ENCODE measurements around the gene GLI1. TPM values are rescaled to one million over a fixed set of nuclear protein-coding genes. Genes with fewer than 3 reads are reported as not detected.

GLI1 gene
- total RNA-seq, 1 donor from 2014 or later = 0.58 TPM

DNA sequence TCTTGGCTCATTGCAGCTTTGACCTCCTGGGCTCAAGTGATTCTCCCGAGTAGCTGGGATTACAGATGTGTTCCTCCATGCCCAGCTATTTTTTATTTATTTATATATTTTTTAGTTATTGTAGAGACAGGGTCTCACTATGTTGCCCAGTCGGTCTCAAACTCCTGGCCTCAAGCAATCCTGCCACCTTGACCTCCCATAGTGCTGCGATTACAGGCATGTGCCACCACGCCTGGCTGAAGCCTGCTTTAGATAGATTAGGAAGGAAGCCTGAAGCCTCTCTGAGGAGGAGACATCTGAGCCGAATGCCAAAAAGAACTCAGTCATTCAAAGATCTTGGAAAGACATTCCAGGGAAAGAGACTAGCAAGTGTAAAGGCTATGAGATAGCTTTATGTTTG lies 14.8 kb upstream of the GLI1 start:
- no peak overlapping the region for H3K27ac Mint-ChIP-seq (ENCODE audit: unreplicated experiment)
- no peaks in the 10 kb centered on the region for H3K36me3 Mint-ChIP-seq (ENCODE audit: low read depth)
- H3K27me3 Mint-ChIP-seq (ENCODE audit: low read depth) = no peaks in the 10 kb centered on the region
- no peak overlapping the region for H3K4me3 Mint-ChIP-seq
- TF ChIP-seq, protein P1, sequence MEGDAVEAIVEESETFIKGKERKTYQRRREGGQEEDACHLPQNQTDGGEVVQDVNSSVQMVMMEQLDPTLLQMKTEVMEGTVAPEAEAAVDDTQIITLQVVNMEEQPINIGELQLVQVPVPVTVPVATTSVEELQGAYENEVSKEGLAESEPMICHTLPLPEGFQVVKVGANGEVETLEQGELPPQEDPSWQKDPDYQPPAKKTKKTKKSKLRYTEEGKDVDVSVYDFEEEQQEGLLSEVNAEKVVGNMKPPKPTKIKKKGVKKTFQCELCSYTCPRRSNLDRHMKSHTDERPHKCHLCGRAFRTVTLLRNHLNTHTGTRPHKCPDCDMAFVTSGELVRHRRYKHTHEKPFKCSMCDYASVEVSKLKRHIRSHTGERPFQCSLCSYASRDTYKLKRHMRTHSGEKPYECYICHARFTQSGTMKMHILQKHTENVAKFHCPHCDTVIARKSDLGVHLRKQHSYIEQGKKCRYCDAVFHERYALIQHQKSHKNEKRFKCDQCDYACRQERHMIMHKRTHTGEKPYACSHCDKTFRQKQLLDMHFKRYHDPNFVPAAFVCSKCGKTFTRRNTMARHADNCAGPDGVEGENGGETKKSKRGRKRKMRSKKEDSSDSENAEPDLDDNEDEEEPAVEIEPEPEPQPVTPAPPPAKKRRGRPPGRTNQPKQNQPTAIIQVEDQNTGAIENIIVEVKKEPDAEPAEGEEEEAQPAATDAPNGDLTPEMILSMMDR (conservative IDR thresholded peaks at IDR 0.05) = no peak
- no peak for DNase-seq (ENCODE audit: low read depth, low spot score)
- H3K4me1 Mint-ChIP-seq = no peaks in the 10 kb centered on the region
- H3K9me3 Mint-ChIP-seq = no peaks in the 10 kb centered on the region

DNA sequence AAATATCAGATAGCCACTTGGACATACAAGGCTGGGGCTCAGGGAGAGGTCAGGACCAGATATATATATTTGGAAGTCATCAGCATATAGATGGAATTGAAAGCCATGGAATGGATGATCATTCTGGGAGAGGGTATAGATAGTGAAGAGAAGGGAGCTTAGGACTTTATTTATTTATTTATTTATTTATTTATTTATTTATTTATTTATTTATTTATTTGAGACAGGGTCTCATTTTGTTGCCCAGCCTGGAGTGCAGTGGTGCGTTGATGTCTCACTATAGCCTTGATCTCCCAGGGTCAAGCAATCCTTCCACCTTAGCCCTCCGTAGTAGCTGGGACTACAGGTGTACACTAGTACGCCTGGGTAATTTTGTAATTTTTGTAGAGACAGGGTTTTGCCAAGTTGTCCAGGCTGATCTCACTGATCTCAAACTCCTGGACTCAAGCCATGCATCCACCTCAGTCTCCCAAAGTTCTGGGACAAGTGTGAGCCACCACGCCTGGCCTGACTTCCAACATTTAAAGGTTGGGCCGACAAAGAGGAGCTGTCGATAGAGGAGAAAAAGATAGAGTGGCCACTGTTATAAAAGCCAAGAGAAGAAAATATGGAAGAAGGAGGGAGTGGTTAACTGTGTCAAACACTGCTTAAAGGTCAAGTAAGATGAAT lies 13.2 kb upstream of the GLI1 start:
- DNase-seq (ENCODE audit: low read depth, low spot score) = no peak
- Mint-ChIP-seq H3K27ac (ENCODE audit: unreplicated experiment) (no peak overlapping the region), H3K4me3 (no peak overlapping the region), H3K27me3 (ENCODE audit: low read depth) (no peaks in the 10 kb centered on the region), H3K36me3 (ENCODE audit: low read depth) (no peaks in the 10 kb centered on the region), H3K9me3 (no peaks in the 10 kb centered on the region), H3K4me1 (no peaks in the 10 kb centered on the region)
- TF ChIP-seq, protein P1 (conservative IDR thresholded peaks at IDR 0.05) = no peak

DNA sequence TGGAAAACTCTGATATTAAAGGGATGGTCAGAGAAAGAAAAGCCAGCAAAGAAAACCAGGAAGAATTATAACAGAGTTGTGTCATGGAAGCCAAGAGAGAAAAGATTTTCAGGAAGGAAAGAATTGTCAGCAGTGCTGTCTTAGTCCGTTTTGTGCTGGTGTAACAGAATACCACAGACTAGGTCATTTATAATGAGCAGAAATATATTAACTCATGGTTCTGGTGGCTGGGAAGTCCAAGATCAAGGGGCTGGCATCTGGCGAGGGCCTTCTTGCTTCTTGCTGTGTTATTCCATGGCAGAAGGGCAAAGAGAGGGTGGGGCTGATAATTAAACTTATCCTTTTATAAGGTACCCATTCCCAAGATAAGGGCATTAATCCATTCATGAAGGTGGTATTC lies 10.9 kb upstream of the GLI1 start:
- no peak for DNase-seq (ENCODE audit: low read depth, low spot score)
- TF ChIP-seq, protein P1 (conservative IDR thresholded peaks at IDR 0.05) = no peak
- peaks cover 4% of the 10 kb centered on the region for H3K27me3 Mint-ChIP-seq (ENCODE audit: low read depth)
- no peak overlapping the region for H3K27ac Mint-ChIP-seq (ENCODE audit: unreplicated experiment)
- no peak overlapping the region for H3K4me3 Mint-ChIP-seq
- H3K36me3 Mint-ChIP-seq (ENCODE audit: low read depth) = no peaks in the 10 kb centered on the region
- H3K4me1 Mint-ChIP-seq = peaks cover 5% of the 10 kb centered on the region
- no peaks in the 10 kb centered on the region for H3K9me3 Mint-ChIP-seq

DNA sequence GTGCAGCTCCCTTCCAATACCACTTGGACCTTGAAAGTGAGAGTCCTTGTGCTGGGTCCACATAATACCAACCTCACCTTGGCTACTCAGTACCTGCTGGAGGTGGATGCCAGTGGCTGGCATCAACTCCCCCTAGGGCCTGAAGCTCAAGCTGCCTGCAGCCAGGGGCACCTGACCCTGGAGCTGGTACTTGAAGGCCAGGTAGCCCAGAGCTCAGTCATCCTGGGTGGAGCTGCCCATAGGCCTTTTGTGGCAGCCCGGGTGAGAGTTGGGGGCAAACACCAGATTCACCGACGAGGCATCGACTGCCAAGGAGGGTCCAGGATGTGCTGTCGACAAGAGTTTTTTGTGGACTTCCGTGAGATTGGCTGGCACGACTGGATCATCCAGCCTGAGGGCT lies 10.2 kb upstream of the GLI1 start:
- DNase-seq (ENCODE audit: low read depth, low spot score) = no peak
- peaks cover 5% of the 10 kb centered on the region for H3K4me1 Mint-ChIP-seq
- peaks cover 4% of the 10 kb centered on the region for H3K27me3 Mint-ChIP-seq (ENCODE audit: low read depth)
- H3K36me3 Mint-ChIP-seq (ENCODE audit: low read depth) = no peaks in the 10 kb centered on the region
- TF ChIP-seq, protein P1 (conservative IDR thresholded peaks at IDR 0.05) = no peak
- no peaks in the 10 kb centered on the region for H3K9me3 Mint-ChIP-seq
- H3K4me3 Mint-ChIP-seq = no peak overlapping the region
- no peak overlapping the region for H3K27ac Mint-ChIP-seq (ENCODE audit: unreplicated experiment)

DNA sequence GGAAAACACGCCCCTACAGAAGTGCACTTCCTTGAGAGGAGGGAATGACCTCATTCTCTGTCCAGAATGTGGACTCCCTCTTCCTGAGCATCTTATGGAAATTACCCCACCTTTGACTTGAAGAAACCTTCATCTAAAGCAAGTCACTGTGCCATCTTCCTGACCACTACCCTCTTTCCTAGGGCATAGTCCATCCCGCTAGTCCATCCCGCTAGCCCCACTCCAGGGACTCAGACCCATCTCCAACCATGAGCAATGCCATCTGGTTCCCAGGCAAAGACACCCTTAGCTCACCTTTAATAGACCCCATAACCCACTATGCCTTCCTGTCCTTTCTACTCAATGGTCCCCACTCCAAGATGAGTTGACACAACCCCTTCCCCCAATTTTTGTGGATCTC lies 9.5 kb upstream of the GLI1 start:
- Mint-ChIP-seq H3K36me3 (ENCODE audit: low read depth) (no peaks in the 10 kb centered on the region), H3K27ac (ENCODE audit: unreplicated experiment) (no peak overlapping the region)
- TF ChIP-seq, protein P1 (conservative IDR thresholded peaks at IDR 0.05) = no peak

More for the DNA sequence above, 9.5 kb upstream of the GLI1 start:
- Mint-ChIP-seq H3K4me1 (peaks cover 5% of the 10 kb centered on the region), H3K9me3 (no peaks in the 10 kb centered on the region), H3K27me3 (ENCODE audit: low read depth) (peaks cover 9% of the 10 kb centered on the region), H3K4me3 (no peak overlapping the region)
- DNase-seq (ENCODE audit: low read depth, low spot score) = no peak

All from neural crest cell (in vitro differentiated cells).